GM12878 (cell line): Measurements from ENCODE around the gene CACNA1S. TPM values are rescaled to one million over a fixed set of nuclear protein-coding genes. Genes with fewer than 3 reads are reported as not detected.

Experiments used
- BMI1 ChIP-seq: fragments of 450-650 bp; IDR thresholded peaks from 2 replicates; pipeline ENCODE4 v1.6.1; 2016; ENCODE audit warnings: mild to moderate bottlenecking, moderate library complexity, borderline replicate concordance
- CREB1 ChIP-seq: IDR thresholded peaks from 2 replicates; pipeline ENCODE4 v1.6.1; 2012; ENCODE audit warnings: low read depth, mild to moderate bottlenecking, inconsistent platforms
- CTCF ChIP-seq, 3 experiments: IDR thresholded peaks in 2 of 3; conservative IDR thresholded peaks in 1 of 3; 2 replicates each; pipeline ENCODE4 v1.5.1; 2011; ENCODE audit warnings: low read depth in 3 of 3, low read length in 3 of 3, mild to moderate bottlenecking in 3 of 3, control low read depth in 2 of 3, moderate library complexity in 2 of 3, inconsistent platforms in 1 of 3, mixed read lengths in 1 of 3; ENCODE audit not compliant: control insufficient read depth in 2 of 3, insufficient read depth in 1 of 3; ENCODE audit errors: extremely low read depth in 1 of 3
- EGR1 ChIP-seq, 2 experiments: IDR thresholded peaks; 1 replicate in 1 of 2; 2 replicates in 1 of 2; pipeline ENCODE4 v1.6.1; 2011 to 2012; ENCODE audit warnings: low read depth in 2 of 2, low read length in 2 of 2, borderline replicate concordance in 1 of 2, mild to moderate bottlenecking in 1 of 2, moderate library complexity in 1 of 2
- IKZF2 ChIP-seq, 2 experiments: fragments of 450-650 bp; IDR thresholded peaks; 2 replicates each; pipeline ENCODE4 v1.6.1; 2017; ENCODE audit warnings: mild to moderate bottlenecking in 2 of 2, moderate library complexity in 2 of 2
- MTA3 ChIP-seq: IDR thresholded peaks from 2 replicates; pipeline ENCODE4 v1.6.1; 2012; ENCODE audit warnings: low read length, inconsistent platforms, borderline replicate concordance
- MYB ChIP-seq: fragments of 150-350 bp; IDR thresholded peaks from 2 replicates; pipeline ENCODE4 v1.6.1; 2014; ENCODE audit warnings: mild to moderate bottlenecking, low read depth, low read length, borderline replicate concordance
- MYC ChIP-seq: IDR thresholded peaks from 2 replicates; pipeline ENCODE4 v1.6.1; 2011; ENCODE audit warnings: mild to moderate bottlenecking, low read length, moderate library complexity, inconsistent platforms; ENCODE audit not compliant: insufficient read depth, insufficient replicate concordance, insufficient read length, severe bottlenecking
- NKRF ChIP-seq: fragments of 450-650 bp; conservative IDR thresholded peaks from 2 replicates; pipeline ENCODE4 v1.6.1; 2017; ENCODE audit warnings: mild to moderate bottlenecking, moderate library complexity
- PRDM15 ChIP-seq: fragments of 450-650 bp; formaldehyde crosslinking; IDR thresholded peaks from 2 replicates; pipeline ENCODE4 v1.4.0; 2020; ENCODE audit warnings: mild to moderate bottlenecking, moderate library complexity
- RAD51 ChIP-seq: fragments of 450-650 bp; IDR thresholded peaks from 2 replicates; pipeline ENCODE4 v1.6.1; 2016; ENCODE audit warnings: moderate library complexity, mild to moderate bottlenecking, inconsistent platforms
- RELA ChIP-seq: fragments of 450-650 bp; IDR thresholded peaks from 2 replicates; pipeline ENCODE4 v1.8.0; 2014; ENCODE audit warnings: borderline replicate concordance; ENCODE audit not compliant: partially characterized antibody
- RFX5 ChIP-seq: IDR thresholded peaks from 2 replicates; pipeline ENCODE4 v1.6.1; 2011; ENCODE audit warnings: low read depth, low read length, improper control_type of control experiment
- SREBF1 ChIP-seq: IDR thresholded peaks from 2 replicates; pipeline ENCODE4 v1.6.1; 2012; ENCODE audit warnings: mild to moderate bottlenecking, low read length
- STAT3 ChIP-seq: IDR thresholded peaks from 2 replicates; pipeline ENCODE4 v1.6.1; 2011; ENCODE audit warnings: low read depth, low read length, improper control_type of control experiment
- TCF12 ChIP-seq: IDR thresholded peaks from 2 replicates; pipeline ENCODE4 v1.6.1; 2011; ENCODE audit warnings: low read depth, mild to moderate bottlenecking, low read length
- TCF3 ChIP-seq: IDR thresholded peaks from 2 replicates; pipeline ENCODE4 v1.6.1; 2012; ENCODE audit warnings: low read depth, mild to moderate bottlenecking, low read length, borderline replicate concordance; ENCODE audit not compliant: insufficient read depth
- ZNF217 ChIP-seq: fragments of 450-650 bp; IDR thresholded peaks from 2 replicates; pipeline ENCODE4 v1.6.1; 2017; ENCODE audit warnings: antibody characterized with exemption, mild to moderate bottlenecking
- ZNF687 ChIP-seq: fragments of 450-650 bp; IDR thresholded peaks from 2 replicates; pipeline ENCODE4 v1.6.1; 2017; ENCODE audit warnings: mild to moderate bottlenecking, moderate library complexity
- polyA plus RNA-seq, 11 experiments: library from polyadenylated mRNA; depleted of rRNA in 4 of 11; unstranded in 6 of 11; stranded (reverse) in 5 of 11; fragments of >200 nt; fragmentation: Nextera tagmentation in 4 of 11; fragmentation: Illumina TruSeq in 1 of 11; extraction: Ambion mirVana in 4 of 11; extraction: Trizol in 1 of 11; gene quantifications; 1 replicate in 1 of 11; 2 replicates in 10 of 11; pipeline versions ENCODE4 v1.2.1 to v1.2.3, GENCODE V29; 2011 to 2016; ENCODE audit warnings: inconsistent platforms in 2 of 11, missing spikeins in 2 of 11, low read depth in 1 of 11
- total RNA-seq, 4 experiments: library from RNA; depleted of rRNA in 3 of 4; stranded (reverse); fragments of >200 nt in 3 of 4; fragmentation: Illumina TruSeq in 1 of 4; extraction: Trizol in 1 of 4; gene quantifications; 2 replicates each; pipeline versions ENCODE4 v1.2.1 to v1.2.3, GENCODE V29; 2013 to 2021

Gene CACNA1S
- total and polyA plus RNA-seq, 10 of the 15 experiments (the other 5 are each of a cell fraction or from before 2014, with no cell fraction given), result under 0.01 to 0.04 (median 0.02) TPM; not detected in 6

- TF ChIP-seq IKZF2 (IDR thresholded peaks at IDR 0.05), result peak in 1 of 2 experiments; percentile 21; a peak in 1 of 4 replicates
- peak; percentile 30 to 46 (median 31); a peak in 5 of 6 replicates for TF ChIP-seq CTCF (IDR thresholded peaks at IDR 0.05 in 2 of 3, conservative IDR thresholded peaks at IDR 0.05 in 1 of 3; ENCODE audit: control insufficient read depth in 2 of 3, extremely low read depth in 1 of 3, insufficient read depth in 1 of 3, low read depth in 3 of 3, low read length in 3 of 3)
- no peak for TF ChIP-seq TCF3
- TF ChIP-seq RELA, result peak; percentile 28
- no peak for TF ChIP-seq PRDM15 (CRISPR knock-in tag)
- no peak for TF ChIP-seq MYB
- TF ChIP-seq MTA3, result no peak
- no peak for TF ChIP-seq SREBF1
- TF ChIP-seq CREB1, result no peak
- no peak for TF ChIP-seq MYC
- TF ChIP-seq BMI1, result no peak
- TF ChIP-seq STAT3, result no peak
- TF ChIP-seq NKRF, result no peak
- TF ChIP-seq RFX5, result no peak
- peak in 1 of 2 experiments; percentile 30; a peak in 1 of 3 replicates for TF ChIP-seq EGR1 (IDR thresholded peaks at IDR 0.05; ENCODE audit: borderline replicate concordance in 1 of 2, low read depth in 2 of 2, low read length in 2 of 2)
- no peak for TF ChIP-seq ZNF687
- no peak for TF ChIP-seq ZNF217
- no peak for TF ChIP-seq TCF12
- no peak for TF ChIP-seq RAD51
Measured at GRCh38 chr1:201025571-201026002, 86.6 kb downstream of the CACNA1S start (continued).
